Hematopoietic multipotent progenitor cell treated with erythropoietin and hydrocortisone succinate and interleukin-3 and kit ligand, for 4 days (in vitro differentiated cells): ENCODE data around the gene SURF2.
"Not testable (repeated sequence)": the region's sequence is repeated elsewhere in the genome, so short reads cannot be mapped to it uniquely, and the experiment has no call there.

Experiments used
- DNase-seq: peaks from one replicate; pipeline ENCODE4 v3.0.0-alpha.2; 2015

Gene SURF2

GRCh38 chr9:133357656-133358055, 1.3 kb downstream of the SURF2 start:
- DNase-seq: no peak

- peak; percentile 74 for DNase-seq
These were observed 3.2 kb downstream of the SURF2 start for GRCh38 chr9:133359399-133360175.

GRCh38 chr9:133360400-133361393, 4.3 kb downstream of the SURF2 start:
- no peak for DNase-seq

GRCh38 chr9:133361507-133362092, 5.2 kb downstream of the SURF2 start:
- no peak for DNase-seq

GRCh38 chr9:133362359-133363044, 6.2 kb downstream of the SURF2 start:
- DNase-seq: peak; percentile 36

- DNase-seq: no peak
These were observed 10.1 kb downstream of the SURF2 start for GRCh38 chr9:133366435-133366834.

GRCh38 chr9:133367221-133367620, 10.9 kb downstream of the SURF2 start:
- no peak for DNase-seq

- no peak for DNase-seq
These were observed 11.4 kb downstream of the SURF2 start for GRCh38 chr9:133367778-133368177.

GRCh38 chr9:133368249-133368881, 12.0 kb downstream of the SURF2 start:
- no peak for DNase-seq

GRCh38 chr9:133369422-133369821, 13.1 kb downstream of the SURF2 start:
- no peak for DNase-seq

- no peak for DNase-seq
These were observed 13.6 kb downstream of the SURF2 start for GRCh38 chr9:133369933-133370332.

- DNase-seq: no peak
These were observed 14.3 kb downstream of the SURF2 start for GRCh38 chr9:133370685-133371084.

- peak; percentile 73 for DNase-seq
These were observed 14.9 kb downstream of the SURF2 start for GRCh38 chr9:133371261-133371711.

- no peak for DNase-seq
These were observed 15.8 kb downstream of the SURF2 start for GRCh38 chr9:133372144-133372543.

GRCh38 chr9:133374612-133375115, 18.3 kb downstream of the SURF2 start:
- peak; percentile 77 for DNase-seq

- peak; percentile 67 for DNase-seq
These were observed 18.9 kb downstream of the SURF2 start for GRCh38 chr9:133375116-133375723.

GRCh38 chr9:133375724-133376654, 19.6 kb downstream of the SURF2 start, which contains the start of the genes STKLD1 and SURF4:
Gene STKLD1, plus strand, starts transcription at chr9:133376366. Its CDS starts 108 bp downstream, at chr9:133376474.
Gene SURF4, minus strand, starts transcription at chr9:133376060. Its CDS starts 91 bp downstream, at chr9:133375969.
- DNase-seq: peak; percentile 98

- DNase-seq: not testable (repeated sequence)
These were observed 20.9 kb downstream of the SURF2 start for GRCh38 chr9:133377280-133377679.

GRCh38 chr9:133377721-133378216, 21.4 kb downstream of the SURF2 start:
- DNase-seq: no peak
